LNCaP clone FGC (cell line): ENCODE measurements around the gene DMGDH.

ENCODE experiments used
- DNase-seq: peaks from one replicate; pipeline ENCODE4 v3.0.0-alpha.2; 2011; ENCODE audit warnings: low read depth
- H3K4me3 ChIP-seq: 2 replicates; pipeline ENCODE4 v1.5.1; 2011; ENCODE audit warnings: mild to moderate bottlenecking, low read depth, low read length, control low read depth
- CTCF ChIP-seq: IDR thresholded peaks from 2 replicates; pipeline ENCODE4 v1.5.1; 2012; ENCODE audit warnings: mild to moderate bottlenecking; ENCODE audit not compliant: control insufficient read depth, insufficient read depth; ENCODE audit errors: extremely low read depth

DMGDH gene

DNA sequence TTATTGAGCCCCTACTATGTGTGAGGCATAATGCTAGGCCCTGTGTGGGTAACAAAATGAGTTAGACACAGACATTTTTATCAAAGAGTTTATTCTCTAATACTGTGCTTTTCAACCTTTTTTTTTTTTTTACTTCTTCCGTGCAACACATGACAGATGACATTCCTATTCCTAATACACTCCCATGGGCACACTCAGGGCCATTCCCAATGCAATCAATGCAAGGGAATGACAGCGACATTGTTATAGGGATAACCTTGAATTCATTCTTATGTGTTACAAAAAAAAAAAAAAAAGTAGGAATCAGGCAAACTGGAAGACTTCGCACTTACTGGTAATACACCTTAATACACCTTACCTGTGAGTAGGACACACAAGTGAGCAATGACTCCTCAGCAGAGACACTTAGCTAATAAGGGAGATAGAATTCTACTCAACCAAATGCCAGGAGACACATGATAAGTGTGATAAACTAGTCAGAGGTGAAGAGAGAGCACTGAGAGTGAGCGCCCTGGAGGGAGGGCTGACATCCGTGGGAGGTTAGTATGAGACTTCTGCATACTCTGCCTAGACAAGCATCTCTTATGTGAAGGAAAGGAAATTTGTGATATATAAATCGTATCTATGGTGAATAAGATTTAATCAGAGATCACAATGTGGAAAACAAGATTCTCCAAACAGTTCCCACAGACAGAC, 63.4 kb downstream of the DMGDH start:
- no peak for TF ChIP-seq CTCF
- H3K4me3 ChIP-seq: no peak overlapping the region
- no peak for DNase-seq

- no peak for DNase-seq
- TF ChIP-seq CTCF: no peak
Measured at GRCh38 chr5:79005151-79005550, 64.3 kb downstream of the DMGDH start.

DNA sequence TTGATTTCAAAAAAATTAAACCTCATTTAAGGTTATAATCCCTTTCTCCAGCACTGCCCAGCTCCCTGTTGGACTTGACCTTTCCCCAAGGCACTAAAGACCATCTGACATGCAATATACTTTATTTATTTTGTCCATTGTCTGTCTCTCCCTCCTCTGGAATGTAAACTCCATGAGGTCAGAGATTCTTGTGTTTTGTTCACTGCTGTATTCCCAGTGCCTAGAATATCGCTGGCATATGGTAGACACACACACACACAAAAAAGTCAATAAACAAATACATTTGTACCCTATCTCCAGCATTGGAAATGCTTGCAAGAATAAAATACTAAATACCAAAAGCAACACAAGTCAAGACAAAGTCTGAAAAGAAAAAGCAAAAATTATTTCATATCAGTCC, 67.1 kb downstream of the DMGDH start:
- DNase-seq: no peak
- TF ChIP-seq CTCF: no peak
- H3K4me3 ChIP-seq: no peak overlapping the region

More at GRCh38 chr5:79005151-79005550, 64.3 kb downstream of the DMGDH start:
- H3K4me3 ChIP-seq: no peak overlapping the region

DNA sequence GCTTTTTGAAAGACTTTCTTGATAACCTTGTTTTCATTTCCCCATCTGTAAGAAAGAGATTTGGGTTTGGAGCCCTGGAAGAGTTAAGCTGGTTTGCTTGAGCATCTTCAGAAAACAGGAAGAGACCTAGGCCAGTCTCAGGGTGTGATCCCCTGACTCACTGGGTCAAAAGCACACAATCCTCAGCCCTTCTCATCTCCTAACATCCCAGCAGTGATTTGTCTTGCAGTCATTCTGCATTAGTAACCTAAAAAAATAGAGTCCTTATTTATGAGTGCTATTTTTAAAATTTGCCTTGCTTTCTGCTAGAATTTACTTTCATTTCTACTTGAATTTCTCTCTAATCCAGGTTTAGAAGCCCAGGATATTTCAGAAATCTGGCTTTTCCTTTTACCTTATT, 68.0 kb downstream of the DMGDH start:
- no peak for DNase-seq
- H3K4me3 ChIP-seq: no peak overlapping the region
- TF ChIP-seq CTCF: no peak

DNA sequence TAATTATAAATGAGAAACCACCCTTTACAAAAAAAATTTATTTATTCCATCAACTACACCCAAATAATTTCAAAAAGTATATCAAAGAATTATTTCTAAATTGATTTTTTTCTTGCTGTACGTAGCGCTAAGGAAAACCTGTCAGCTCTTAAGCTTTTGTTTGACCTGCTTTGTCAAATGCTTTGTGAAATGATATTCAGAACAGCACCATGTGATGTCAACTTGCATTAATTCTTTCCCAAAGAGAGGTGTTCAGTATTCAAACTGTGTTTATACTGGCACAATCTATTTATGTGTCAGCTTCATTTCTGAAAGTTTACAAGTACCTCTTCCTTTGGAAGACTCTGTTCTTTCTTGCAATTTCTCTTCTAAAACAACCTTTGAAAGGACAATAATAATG, 72.4 kb downstream of the DMGDH start:
- no peak for DNase-seq
- no peak for TF ChIP-seq CTCF
- no peak overlapping the region for H3K4me3 ChIP-seq

DNA sequence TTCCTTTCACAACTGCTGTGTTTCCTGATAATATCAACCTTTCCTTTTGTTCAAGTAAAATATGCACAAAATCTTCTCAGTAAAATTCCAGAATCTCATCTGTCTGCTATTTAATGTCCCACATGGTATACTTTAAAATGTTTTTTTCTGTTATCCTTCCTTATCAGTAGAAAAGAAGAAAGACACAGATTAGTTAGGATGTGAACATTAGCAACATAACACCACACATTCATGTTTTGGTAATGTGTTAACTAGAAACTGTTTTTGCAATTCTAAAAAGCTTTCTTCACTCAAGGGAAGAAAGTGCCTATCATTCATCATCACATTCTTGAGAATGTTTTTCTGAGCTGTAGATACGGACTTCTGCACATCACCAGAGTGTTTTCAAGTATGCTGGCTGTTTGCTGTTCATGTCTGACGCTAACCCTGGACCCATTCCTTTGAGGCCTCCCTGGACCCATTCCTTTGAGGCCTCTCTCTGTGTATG, 73.9 kb downstream of the DMGDH start:
- no peak for TF ChIP-seq CTCF
- H3K4me3 ChIP-seq: no peak overlapping the region
- DNase-seq: no peak

- TF ChIP-seq CTCF: no peak
- no peak overlapping the region for H3K4me3 ChIP-seq
- DNase-seq: no peak
Measured at GRCh38 chr5:78993165-78993564, 76.3 kb downstream of the DMGDH start.
